Sigmoid colon (tissue), 7 donors: ENCODE results near the gene HERC4. TPM values are rescaled to one million over a fixed set of nuclear protein-coding genes. Genes with fewer than 3 reads are reported as not detected.
"Not testable (repeated sequence)": the region's sequence is repeated elsewhere in the genome, so short reads cannot be mapped to it uniquely, and the experiment has no call there.

Source experiments
- DNase-seq: peaks from one replicate; pipeline ENCODE4 v3.0.0-alpha.2; 2019
- H3K27ac ChIP-seq, 4 donors: fragments of 200-600 bp; sonication (generic); one replicate each; pipeline ENCODE4 v1.5.1; 2016 to 2019; ENCODE audit warnings: mild to moderate bottlenecking in 1 of 4
- H3K27me3 ChIP-seq, 3 donors: fragments of 200-600 bp; sonication (generic); one replicate each; pipeline ENCODE4 v1.5.1; 2019; ENCODE audit warnings: mild to moderate bottlenecking in 1 of 3
- H3K36me3 ChIP-seq, 4 donors: fragments of 200-600 bp; sonication (generic); one replicate each; pipeline ENCODE4 v1.5.1; 2016 to 2019
- H3K4me1 ChIP-seq, 4 donors: fragments of 200-600 bp; sonication (generic); one replicate each; pipeline ENCODE4 v1.5.1; 2017 to 2019
- H3K4me3 ChIP-seq, 4 donors: fragments of 200-600 bp; sonication (generic); one replicate each; pipeline ENCODE4 v1.5.1; 2017 to 2019; ENCODE audit warnings: mild to moderate bottlenecking in 2 of 4, moderate library complexity in 1 of 4
- H3K9me3 ChIP-seq, 4 donors: fragments of 200-600 bp in 3 of 4; sonication (generic) in 3 of 4; one replicate each; pipeline versions ENCODE4 v1.5.1 to v1.6.1; 2013 to 2019
- CTCF ChIP-seq, 4 experiments: fragments of 450-650 bp in 3 of 4; fragments of 200-600 bp in 1 of 4; IDR thresholded peaks; one replicate each; pipeline ENCODE4 v1.5.1; 2016 to 2019; ENCODE audit warnings: antibody characterized with exemption in 4 of 4, mild to moderate bottlenecking in 3 of 4, moderate library complexity in 2 of 4
- EP300 ChIP-seq, 4 donors: sonication (generic); formaldehyde crosslinking; IDR thresholded peaks; one replicate each; pipeline ENCODE4 v1.6.1; 2017; ENCODE audit warnings: antibody characterized with exemption in 4 of 4
- POLR2A ChIP-seq, 2 donors: fragments of 450-650 bp; IDR thresholded peaks; one replicate each; pipeline ENCODE4 v1.6.1; 2016; ENCODE audit warnings: antibody characterized with exemption in 2 of 2, mild to moderate bottlenecking in 2 of 2, moderate library complexity in 2 of 2
- POLR2AphosphoS5 ChIP-seq, 4 donors: sonication (generic); formaldehyde crosslinking; IDR thresholded peaks; one replicate each; pipeline ENCODE4 v1.6.1; 2017; ENCODE audit warnings: antibody characterized with exemption in 4 of 4
- whole genome bisulfite sequencing, 2 donors: extraction: QIAGEN DNeasy Blood & Tissue Kit; methylation state at CpG; one replicate each; pipeline ENCODE4 v1.1.7; 2013; 5-methylcytosine and 5-hydroxymethylcytosine counted together
- intact Hi-C: fragments of 100-400 bp; cut with DNase I; formaldehyde crosslinking; loops from one replicate; pipeline ENCODE4 v1.15.1; 2023
- polyA plus RNA-seq, 3 donors: library from polyadenylated mRNA; stranded (reverse); fragments of 200-250 nt; gene quantifications; one replicate each; pipeline ENCODE4 v1.2.3, GENCODE V29; 2013
- total RNA-seq, 4 donors: library from RNA; depleted of rRNA; stranded (reverse); fragments of >200 nt; gene quantifications; one replicate each; pipeline ENCODE4 v1.1.0, GENCODE V29; 2016
- donor health status: healthy with polysubstance abuse.
- donor health status: Bipolar disorder and iron deficiency.
- donor health status: healthy.

Gene HERC4
- total and polyA plus RNA-seq, 7 donors, result 15.0 to 54.3 (median 49.2) TPM

- H3K36me3 ChIP-seq, result peaks cover 0 to 77% (median 18%) of the 10 kb centered on the region in 4 donors
- 95 to 96% methylated on average over 1 of the region's 1 CpG for WGBS, 2 donors
- no peak overlapping the region for H3K4me3 ChIP-seq
- H3K27me3 ChIP-seq, result no peaks in the 10 kb centered on the region
- H3K4me1 ChIP-seq, result no peaks in the 10 kb centered on the region
- TF ChIP-seq POLR2AphosphoS5 (IDR thresholded peaks at IDR 0.05), result no peak
- TF ChIP-seq CTCF (IDR thresholded peaks at IDR 0.05), result no peak
- TF ChIP-seq POLR2A (IDR thresholded peaks at IDR 0.05), result no peak
- no peak for TF ChIP-seq EP300 (IDR thresholded peaks at IDR 0.05)
- no peaks in the 10 kb centered on the region for H3K9me3 ChIP-seq
- DNase-seq, result no peak
- intact Hi-C loops, result no loop called here
- H3K27ac ChIP-seq, result no peak overlapping the region
Observed at GRCh38 chr10:68023292-68023691, 51.8 kb downstream of the HERC4 start.

DNA sequence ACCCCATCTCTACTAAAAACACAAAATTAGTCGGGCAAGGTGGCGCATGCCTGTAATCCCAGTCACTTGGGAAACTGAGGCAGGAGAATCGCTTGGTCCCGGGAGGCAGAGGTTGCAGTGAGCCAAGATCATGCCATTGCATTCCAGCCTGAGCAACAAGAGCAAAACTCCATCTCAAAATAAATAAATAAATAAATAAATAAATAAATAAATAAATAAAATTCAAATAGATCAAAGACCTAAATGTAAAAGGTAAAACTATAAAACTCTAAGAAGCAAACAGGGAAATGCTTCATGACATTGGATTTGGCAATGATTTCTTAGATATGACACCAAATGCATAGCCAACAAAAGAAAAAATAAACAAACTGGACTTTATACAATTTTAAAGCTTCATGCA is 52.8 kb downstream of the HERC4 start:
- H3K9me3 ChIP-seq, H3K27me3 ChIP-seq, H3K4me3 ChIP-seq, H3K4me1 ChIP-seq, DNase-seq, H3K27ac ChIP-seq, intact Hi-C loops: not testable (repeated sequence)
- H3K36me3 ChIP-seq, result peaks cover 0 to 69% (median 18%) of the 10 kb centered on the region in 4 donors
- 98% methylated on average over 4 of the region's 4 CpGs for WGBS, 2 donors

DNA sequence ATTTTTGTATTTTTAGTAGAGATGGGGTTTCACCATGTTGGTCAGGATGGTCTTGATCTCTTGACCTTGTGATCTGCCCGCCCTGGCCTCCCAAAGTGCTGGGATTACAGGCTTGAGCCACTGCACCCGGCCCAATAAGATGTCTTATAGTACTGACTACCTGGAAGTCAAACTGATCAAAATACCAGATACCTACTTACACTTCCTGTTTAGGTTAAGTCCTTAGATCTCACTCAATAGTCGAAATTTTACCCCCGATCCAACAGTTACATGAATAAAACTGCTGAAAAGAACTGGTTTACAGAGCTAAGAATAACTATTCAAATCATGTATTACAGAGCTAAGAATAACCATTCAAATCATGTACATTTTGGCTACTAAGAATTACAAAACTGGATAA is 58.6 kb downstream of the HERC4 start:
- H3K4me1 ChIP-seq, H3K9me3 ChIP-seq, intact Hi-C loops, H3K27ac ChIP-seq, H3K4me3 ChIP-seq, DNase-seq, H3K27me3 ChIP-seq: not testable (repeated sequence)
- WGBS, 2 donors, result 82 to 92% methylated on average over 4 of the region's 4 CpGs
- peaks cover 0 to 61% (median 11%) of the 10 kb centered on the region in 4 donors for H3K36me3 ChIP-seq

GRCh38 chr10:68010426-68010940 is 64.6 kb downstream of the HERC4 start:
- no peak for TF ChIP-seq EP300 (IDR thresholded peaks at IDR 0.05)
- TF ChIP-seq CTCF (IDR thresholded peaks at IDR 0.05), result no peak
- no peak for TF ChIP-seq POLR2A (IDR thresholded peaks at IDR 0.05)
- TF ChIP-seq POLR2AphosphoS5 (IDR thresholded peaks at IDR 0.05), result no peak
- H3K9me3 ChIP-seq, result no peaks in the 10 kb centered on the region
- intact Hi-C loops, result no loop called here
- DNase-seq, result no peak
- H3K4me1 ChIP-seq, result no peaks in the 10 kb centered on the region
- peaks cover 0 to 49% (median 15%) of the 10 kb centered on the region in 4 donors for H3K36me3 ChIP-seq
- no peak overlapping the region for H3K27ac ChIP-seq
- WGBS, 2 donors, result 97 to 98% methylated on average over 11 of the region's 11 CpGs
- H3K27me3 ChIP-seq, result no peaks in the 10 kb centered on the region
- no peak overlapping the region for H3K4me3 ChIP-seq

DNA sequence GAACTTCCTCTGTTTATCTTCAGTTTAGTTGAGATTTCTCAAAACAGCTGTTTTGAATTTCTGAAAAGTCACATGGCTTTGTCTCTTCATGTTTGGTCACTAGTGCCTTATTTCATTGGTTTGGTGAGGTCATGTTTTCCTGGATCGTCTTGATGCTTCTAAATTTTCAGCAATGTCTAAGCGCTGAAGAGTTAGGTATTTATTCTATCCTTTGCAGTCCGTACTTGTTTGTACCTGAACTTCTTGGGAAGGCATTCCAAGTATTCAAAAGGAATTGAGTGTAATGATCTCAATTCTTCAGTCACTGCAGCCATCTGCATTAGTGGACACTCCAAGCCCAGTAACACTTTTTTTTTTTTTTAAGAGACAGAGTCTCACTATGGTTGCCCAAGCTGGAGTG is 67.7 kb downstream of the HERC4 start:
- Histone ChIP-seq H3K27ac (no peak overlapping the region), H3K36me3 (peaks cover 0 to 33% (median 15%) of the 10 kb centered on the region in 4 donors), H3K27me3 (no peaks in the 10 kb centered on the region), H3K9me3 (no peaks in the 10 kb centered on the region), H3K4me1 (no peaks in the 10 kb centered on the region), H3K4me3 (no peak overlapping the region)
- intact Hi-C loops, result no loop called here
- WGBS, 2 donors, result 96 to 98% methylated on average over 3 of the region's 3 CpGs
- no peak for DNase-seq
- no peak for TF ChIP-seq EP300 (IDR thresholded peaks at IDR 0.05)
- no peak for TF ChIP-seq POLR2A (IDR thresholded peaks at IDR 0.05)
- no peak for TF ChIP-seq POLR2AphosphoS5 (IDR thresholded peaks at IDR 0.05)
- TF ChIP-seq CTCF (IDR thresholded peaks at IDR 0.05), result no peak

- Histone ChIP-seq H3K9me3 (no peaks in the 10 kb centered on the region), H3K27me3 (no peaks in the 10 kb centered on the region), H3K27ac (no peak overlapping the region), H3K4me1 (no peaks in the 10 kb centered on the region), H3K4me3 (no peak overlapping the region), H3K36me3 (peaks cover 0 to 45% (median 3%) of the 10 kb centered on the region in 4 donors)
- 90 to 97% methylated on average over 1 of the region's 1 CpG for WGBS, 2 donors
- intact Hi-C loops, result no loop called here
- TF ChIP-seq EP300 (IDR thresholded peaks at IDR 0.05) (no peak), CTCF (IDR thresholded peaks at IDR 0.05) (no peak), POLR2A (IDR thresholded peaks at IDR 0.05) (no peak), POLR2AphosphoS5 (IDR thresholded peaks at IDR 0.05) (no peak)
- DNase-seq, result no peak
Observed at GRCh38 chr10:68001539-68001938, 73.5 kb downstream of the HERC4 start.
